GM21515 (cell line): ENCODE measurements around the gene EPHB2.

Experiments used
- ATAC-seq: cut with Tn5 transposase; IDR thresholded peaks from one replicate; pipeline ENCODE4 v1.9.1; 2021; ENCODE audit not compliant: unreplicated experiment

Gene EPHB2

DNA sequence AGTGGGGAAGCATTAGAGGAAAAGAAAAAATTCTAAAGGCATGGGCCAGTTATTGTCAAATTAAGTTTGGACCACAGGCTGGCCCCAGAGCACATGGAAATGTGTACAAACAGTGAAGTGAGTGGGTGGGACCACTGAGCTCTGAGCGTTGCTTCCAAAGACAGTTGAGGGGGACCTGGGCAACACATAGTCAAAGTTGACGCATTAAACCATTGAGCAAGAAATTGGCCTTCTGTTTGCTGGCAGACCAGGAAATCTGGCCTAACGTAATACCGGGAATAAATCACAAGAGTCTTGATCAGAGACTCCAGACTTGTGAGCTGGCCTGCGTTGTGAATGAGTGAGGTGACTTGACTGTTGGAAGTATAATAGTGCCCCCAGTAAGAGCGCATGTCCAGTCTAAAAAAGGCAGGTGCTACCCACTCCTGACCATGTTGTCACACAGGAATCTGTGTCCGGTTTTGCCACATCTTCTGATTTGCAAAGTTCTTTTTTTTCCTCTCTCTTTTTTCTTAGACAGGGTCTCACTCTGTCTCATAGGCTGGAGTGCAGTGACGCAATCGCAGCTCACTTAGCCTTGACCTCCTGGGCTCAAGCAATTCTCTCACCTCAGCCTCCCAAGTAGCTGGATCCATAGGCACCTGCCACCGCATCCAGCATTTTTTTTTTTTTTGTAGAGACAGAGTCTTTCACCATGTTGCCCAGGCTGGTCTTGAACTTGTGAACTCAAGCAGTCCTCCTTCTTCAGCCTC, 10.7 kb downstream of the EPHB2 start:
- no peak for ATAC-seq

DNA sequence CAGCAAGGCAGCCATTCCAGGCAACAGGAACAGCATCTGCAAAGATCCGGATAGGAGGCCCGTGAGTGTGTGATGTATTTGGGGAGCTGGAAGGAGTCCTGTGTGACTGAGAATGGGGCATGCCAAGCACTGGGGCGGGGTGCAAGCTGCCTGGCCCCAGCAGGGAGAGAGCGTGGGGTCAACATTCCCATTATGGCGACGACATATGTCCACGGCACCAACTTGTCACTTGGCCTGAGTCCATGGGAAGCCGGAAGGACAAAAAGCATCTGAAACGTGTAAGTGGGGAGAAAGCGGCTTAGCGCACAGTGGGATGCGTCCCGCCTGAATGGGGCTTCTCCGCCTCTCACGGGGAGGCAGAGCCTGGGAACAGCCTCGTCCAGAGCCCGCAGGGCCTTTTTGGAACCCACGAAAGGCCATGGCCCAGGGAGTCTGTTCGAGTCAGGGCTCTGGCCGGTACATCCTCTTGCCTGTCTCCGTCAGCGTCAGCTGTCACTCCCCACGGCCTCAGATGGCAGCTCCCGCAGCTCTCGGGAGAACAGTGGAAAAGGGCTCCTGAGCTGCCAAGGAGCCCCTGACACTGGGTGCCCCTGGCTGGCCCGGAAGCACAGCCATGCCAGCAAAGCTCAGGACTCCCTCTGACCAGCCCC, 12.4 kb downstream of the EPHB2 start:
- ATAC-seq: no peak

DNA sequence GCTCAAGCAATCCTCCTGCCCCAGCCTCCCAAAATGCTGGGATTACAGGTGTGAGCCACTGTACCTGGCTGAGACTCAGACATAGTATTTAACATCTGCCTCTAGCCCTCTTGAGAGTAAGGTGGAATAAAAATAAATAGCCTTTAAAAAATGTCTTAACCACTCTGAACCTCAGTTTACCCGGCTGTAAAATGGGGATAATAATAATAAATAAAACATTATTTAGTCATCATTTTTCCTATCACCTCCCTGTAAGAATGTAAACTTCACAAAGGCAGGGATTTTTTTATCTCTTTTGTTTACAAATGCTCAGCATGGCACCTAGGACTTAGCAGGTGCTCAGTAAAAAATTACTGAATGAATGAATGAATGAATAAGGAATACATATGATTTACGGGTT, 17.2 kb downstream of the EPHB2 start:
- ATAC-seq: no peak

DNA sequence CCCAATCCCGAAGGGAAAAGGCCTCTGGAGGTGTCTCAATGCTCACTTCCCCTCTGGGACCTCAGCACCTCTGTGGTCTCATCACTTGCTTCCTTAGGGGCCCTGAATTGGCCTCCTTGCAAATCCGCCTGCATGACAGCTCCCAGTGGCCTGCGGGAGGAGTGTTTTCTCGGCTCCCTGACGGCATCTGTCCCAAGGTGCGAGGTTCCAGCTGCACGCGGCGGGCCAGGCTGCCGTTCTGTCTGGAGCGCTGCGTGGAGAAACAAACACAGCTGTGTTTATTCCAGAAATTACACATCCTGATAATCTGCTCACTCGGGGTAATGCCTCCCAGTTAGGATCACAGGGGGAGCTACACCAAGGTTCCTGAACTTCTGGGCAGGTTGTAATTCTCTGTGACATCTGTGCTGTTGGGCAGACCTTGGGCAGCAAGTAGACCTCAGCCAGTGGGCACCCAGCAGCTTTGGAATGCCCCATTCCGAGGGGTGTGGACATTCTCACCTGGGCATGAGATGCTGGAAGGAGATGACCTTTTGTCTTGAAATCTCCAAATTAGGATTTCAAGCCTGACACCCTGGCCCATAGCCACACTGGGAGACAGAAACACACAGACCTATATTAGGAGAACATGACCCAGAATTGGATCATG, 18.2 kb downstream of the EPHB2 start:
- no peak for ATAC-seq

- no peak for ATAC-seq
These were observed 18.7 kb downstream of the EPHB2 start for GRCh38 chr1:22729400-22729773.

GRCh38 chr1:22729912-22730311, 19.3 kb downstream of the EPHB2 start:
- ATAC-seq: no peak

DNA sequence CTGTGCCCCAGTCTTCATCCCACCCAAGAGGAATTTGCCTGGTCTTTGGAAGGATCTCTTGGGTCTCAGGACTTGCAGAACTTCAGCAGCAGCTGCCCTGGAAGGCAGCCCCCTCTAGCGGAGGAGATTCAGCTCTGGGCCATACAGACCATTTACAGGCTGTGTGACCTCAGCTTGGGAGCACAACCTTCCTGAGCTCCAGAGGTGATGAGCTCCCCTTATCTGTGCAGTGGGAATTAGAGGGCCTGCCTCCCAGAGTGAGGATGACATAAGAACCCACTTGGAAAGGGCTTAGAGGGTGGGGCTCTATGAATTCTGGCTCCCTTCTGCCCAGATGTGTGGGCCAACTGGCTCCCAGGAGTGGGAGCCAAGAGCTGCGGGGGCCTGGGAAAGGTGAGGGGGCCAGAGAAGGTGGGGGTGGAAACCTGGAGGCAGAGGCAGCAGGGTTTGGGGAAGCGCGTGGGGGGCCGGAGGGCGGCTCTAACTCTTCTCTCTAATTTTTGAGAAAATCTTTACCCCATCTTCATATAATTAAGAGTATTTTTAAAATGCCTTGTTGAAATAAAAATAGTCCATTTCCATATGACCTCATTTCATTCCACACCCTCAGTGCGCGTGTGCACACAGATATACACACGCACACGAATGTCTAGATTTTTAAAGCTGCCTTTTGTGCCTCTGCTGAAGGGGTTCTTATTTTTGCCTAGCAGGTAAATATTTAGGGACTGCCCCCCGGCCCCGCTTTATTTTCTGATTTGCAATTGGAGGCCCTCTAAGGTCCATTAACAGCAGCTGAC, 21.5 kb downstream of the EPHB2 start:
- no peak for ATAC-seq

GRCh38 chr1:22733643-22734042, 23.0 kb downstream of the EPHB2 start:
- ATAC-seq: no peak

GRCh38 chr1:22736501-22737080, 26.0 kb downstream of the EPHB2 start:
- ATAC-seq: no peak

DNA sequence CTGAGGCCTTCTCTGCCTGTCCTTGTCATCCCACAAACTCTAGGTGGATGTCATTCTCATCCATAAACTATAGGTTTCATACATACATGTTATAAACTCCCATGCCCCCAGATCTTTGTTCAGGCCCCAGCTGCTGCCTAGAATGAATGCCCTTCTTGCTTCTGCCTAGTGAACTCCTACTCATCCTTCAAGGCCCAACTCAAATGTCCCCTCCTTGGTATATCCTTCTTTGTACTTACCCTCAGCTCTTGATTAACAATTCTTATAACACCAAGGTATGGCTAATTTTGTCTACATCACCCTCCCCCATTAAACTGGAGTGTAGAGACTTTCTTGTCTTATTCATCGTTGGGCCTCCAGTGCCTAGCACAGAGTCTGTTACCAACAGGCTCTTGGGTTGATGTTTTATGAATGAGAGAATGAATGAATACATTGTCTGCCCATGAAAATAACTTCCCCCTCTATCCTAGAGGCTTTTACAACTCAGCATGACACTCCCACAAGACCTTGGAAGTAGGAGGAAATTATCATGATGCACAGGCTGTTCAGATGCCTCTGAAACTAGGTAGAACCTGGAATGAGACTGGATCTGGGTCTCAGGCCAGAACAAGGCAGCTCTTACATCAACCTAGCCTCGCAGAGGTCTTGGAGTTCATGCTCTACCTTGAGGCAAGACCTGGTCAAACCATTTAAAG, 26.9 kb downstream of the EPHB2 start:
- ATAC-seq: no peak

DNA sequence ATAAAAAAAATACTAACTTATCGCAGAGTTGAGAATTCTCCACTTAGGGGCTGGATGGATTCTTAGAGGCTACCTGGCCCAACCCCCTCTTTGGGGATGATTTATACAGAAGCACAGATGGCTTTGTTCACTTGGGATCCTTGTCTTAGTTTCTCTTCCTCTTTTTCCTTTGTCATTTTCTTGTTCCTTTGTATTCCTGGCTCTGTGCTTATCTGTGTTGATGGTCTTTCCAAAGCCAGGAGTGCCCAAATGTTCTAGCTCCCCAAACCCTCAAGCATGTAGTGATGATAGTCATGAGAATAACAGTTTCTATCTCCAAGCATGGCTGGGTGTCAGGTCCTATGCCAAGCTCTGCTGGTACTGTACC, 27.4 kb downstream of the EPHB2 start:
- ATAC-seq: no peak

- no peak for ATAC-seq
These were observed 27.9 kb downstream of the EPHB2 start for GRCh38 chr1:22738522-22738921.

- ATAC-seq: no peak
These were observed 29.2 kb downstream of the EPHB2 start for GRCh38 chr1:22739648-22740385.

GRCh38 chr1:22741118-22741517, 30.5 kb downstream of the EPHB2 start:
- ATAC-seq: no peak

GRCh38 chr1:22745669-22746585, 35.3 kb downstream of the EPHB2 start:
- no peak for ATAC-seq

GRCh38 chr1:22747021-22747734, 36.5 kb downstream of the EPHB2 start:
- ATAC-seq: no peak

DNA sequence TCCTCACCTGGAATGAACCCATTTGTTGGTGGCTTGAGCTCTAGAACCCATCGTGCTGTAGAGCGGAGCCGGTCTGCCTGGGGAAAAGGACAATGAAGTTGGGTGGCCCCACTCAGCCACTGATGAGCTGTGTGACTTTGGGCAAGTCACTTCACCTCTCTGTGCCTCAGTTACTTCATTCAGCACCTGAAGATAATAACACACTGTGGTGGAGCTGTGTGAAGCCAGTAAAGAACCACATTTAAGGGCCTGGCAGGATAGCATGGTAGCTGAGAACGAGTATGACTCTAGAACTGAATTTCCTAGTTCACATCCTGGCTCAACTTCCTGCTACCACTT, 37.1 kb downstream of the EPHB2 start:
- no peak for ATAC-seq

- ATAC-seq: no peak
These were observed 38.9 kb downstream of the EPHB2 start for GRCh38 chr1:22749503-22749902.
